ENCODE measurements around the gene RARRES1.

RARRES1 gene

DNA sequence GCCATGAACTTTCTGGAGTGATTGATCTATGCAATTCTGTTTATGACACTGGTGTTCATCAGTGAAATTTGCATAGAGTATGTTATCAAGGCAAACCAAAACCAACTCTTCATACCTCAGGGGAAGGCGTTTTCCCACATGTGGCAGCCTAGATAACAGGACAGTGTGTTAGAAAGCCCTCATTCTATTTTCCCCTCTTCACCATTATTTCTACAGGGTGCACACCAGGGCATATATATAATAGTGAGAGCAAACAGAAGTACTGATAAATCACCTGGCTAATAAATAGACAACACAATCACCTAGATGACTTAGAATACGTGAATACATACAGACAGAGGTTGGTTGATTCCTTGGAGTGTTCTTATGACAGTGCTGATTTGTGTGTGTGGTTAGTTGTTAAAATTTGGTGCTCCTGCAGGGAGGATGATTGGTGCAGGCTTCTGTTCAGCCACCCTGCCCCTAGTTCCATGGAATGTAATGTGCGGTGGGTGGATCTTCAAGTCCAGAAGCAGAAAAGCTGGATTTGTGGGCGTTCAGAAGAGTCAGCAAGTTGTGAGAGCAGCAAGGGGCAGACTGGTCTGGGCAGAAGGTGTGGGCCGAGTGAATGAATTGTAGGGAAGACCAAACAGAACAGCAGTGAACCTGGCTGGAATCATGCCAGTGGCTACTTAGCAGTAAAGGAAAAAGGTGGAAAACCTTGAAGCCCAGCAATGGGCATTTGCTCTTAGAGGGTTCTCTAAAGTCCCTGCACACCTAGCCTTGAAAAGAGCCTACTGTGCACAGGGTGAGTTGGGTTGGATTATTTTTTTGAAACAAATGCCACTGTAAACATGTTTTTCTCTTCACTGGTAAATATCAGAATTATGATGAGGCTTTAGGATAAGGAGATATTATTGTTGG, 11.7 kb upstream of the RARRES1 start:
- TF ChIP-seq, protein P1, sequence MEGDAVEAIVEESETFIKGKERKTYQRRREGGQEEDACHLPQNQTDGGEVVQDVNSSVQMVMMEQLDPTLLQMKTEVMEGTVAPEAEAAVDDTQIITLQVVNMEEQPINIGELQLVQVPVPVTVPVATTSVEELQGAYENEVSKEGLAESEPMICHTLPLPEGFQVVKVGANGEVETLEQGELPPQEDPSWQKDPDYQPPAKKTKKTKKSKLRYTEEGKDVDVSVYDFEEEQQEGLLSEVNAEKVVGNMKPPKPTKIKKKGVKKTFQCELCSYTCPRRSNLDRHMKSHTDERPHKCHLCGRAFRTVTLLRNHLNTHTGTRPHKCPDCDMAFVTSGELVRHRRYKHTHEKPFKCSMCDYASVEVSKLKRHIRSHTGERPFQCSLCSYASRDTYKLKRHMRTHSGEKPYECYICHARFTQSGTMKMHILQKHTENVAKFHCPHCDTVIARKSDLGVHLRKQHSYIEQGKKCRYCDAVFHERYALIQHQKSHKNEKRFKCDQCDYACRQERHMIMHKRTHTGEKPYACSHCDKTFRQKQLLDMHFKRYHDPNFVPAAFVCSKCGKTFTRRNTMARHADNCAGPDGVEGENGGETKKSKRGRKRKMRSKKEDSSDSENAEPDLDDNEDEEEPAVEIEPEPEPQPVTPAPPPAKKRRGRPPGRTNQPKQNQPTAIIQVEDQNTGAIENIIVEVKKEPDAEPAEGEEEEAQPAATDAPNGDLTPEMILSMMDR (IDR thresholded peaks at IDR 0.05; ENCODE audit: borderline replicate concordance, insufficient read depth, low read depth, low read length) = no peak
- H3K4me3 ChIP-seq (ENCODE audit: low read depth, low read length) = no peak overlapping the region

GRCh38 chr3:158742871-158743663, 10.8 kb upstream of the RARRES1 start:
- TF ChIP-seq, protein P1 (IDR thresholded peaks at IDR 0.05; ENCODE audit: borderline replicate concordance, insufficient read depth, low read depth, low read length) = no peak

GRCh38 chr3:158739661-158740060, 7.4 kb upstream of the RARRES1 start:
- TF ChIP-seq, protein P1 (IDR thresholded peaks at IDR 0.05; ENCODE audit: borderline replicate concordance, insufficient read depth, low read depth, low read length) = no peak
- H3K4me3 ChIP-seq (ENCODE audit: low read depth, low read length) = no peak overlapping the region

More at GRCh38 chr3:158742871-158743663, 10.8 kb upstream of the RARRES1 start:
- no peak overlapping the region for H3K4me3 ChIP-seq (ENCODE audit: low read depth, low read length)

GRCh38 chr3:158739078-158739477, 6.8 kb upstream of the RARRES1 start:
- H3K4me3 ChIP-seq (ENCODE audit: low read depth, low read length) = no peak overlapping the region
- TF ChIP-seq, protein P1 (IDR thresholded peaks at IDR 0.05; ENCODE audit: borderline replicate concordance, insufficient read depth, low read depth, low read length) = no peak

DNA sequence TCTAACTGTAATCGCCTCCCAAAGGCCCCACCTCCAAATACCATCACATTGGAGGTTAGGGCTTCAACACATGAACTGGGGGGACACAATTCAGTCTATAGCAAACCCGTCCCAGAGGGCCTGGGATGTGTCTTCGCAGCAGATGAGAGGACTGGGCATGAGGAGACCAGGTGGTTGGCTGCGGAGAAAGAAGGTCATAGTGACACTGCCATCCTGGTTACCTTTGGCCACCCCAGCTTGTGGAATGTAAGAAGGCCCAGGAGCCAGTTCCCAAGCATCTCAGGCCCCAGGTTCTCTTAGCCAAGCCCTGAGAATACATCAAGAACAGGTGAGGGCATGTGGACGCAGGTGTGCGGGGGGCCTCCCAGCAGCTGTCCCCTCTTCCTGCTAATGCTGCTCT, 6.4 kb upstream of the RARRES1 start:
- TF ChIP-seq, protein P1 (IDR thresholded peaks at IDR 0.05; ENCODE audit: borderline replicate concordance, insufficient read depth, low read depth, low read length) = no peak
- H3K4me3 ChIP-seq (ENCODE audit: low read depth, low read length) = no peak overlapping the region

DNA sequence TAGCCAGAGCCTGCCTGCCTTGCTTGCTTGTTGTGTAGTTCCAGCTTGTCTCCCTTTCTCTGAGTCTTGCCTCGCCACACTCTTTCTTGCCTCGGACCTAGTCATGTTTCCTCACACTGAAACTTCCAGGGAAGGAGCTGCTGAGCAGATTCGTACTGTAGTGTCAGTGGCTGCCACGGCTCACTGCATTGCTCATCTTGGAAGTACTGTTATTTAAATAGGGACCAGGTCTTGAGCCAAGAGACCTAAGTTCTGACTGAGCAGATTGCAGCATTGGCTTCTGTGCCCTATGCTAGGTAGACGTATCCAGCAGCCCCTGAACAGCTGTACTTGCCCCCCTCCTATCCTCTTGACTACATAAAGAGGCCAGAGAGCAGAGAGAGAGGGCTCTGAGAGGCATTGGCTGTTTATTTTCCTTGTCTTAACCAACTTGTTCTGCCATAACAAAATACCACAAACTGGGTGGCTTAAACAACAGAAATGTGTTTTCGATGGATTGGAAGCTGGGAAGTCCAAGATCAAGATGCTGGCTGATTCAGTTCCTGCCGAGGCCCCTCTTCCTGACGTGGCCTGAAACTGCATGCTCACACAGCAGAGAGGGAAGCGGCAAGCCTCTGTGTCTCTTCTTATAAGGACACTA, 5.8 kb upstream of the RARRES1 start:
- TF ChIP-seq, protein P1 (IDR thresholded peaks at IDR 0.05; ENCODE audit: borderline replicate concordance, insufficient read depth, low read depth, low read length) = no peak

More for the DNA sequence above, 5.8 kb upstream of the RARRES1 start:
- H3K4me3 ChIP-seq (ENCODE audit: low read depth, low read length) = no peak overlapping the region
